SU-DHL-6 (cell line): ENCODE data around the gene RAB39A.

Experiments
- H2AFZ ChIP-seq: fragments of 200-600 bp; sonication (generic); 2 replicates; pipeline ENCODE4 v1.6.1; 2014; ENCODE audit warnings: low read depth, mild to moderate bottlenecking, moderate library complexity, mixed read lengths, antibody characterized with exemption, low read length; ENCODE audit not compliant: severe bottlenecking
- H3F3A ChIP-seq: fragments of 200-600 bp; shearing (Covaris generic); 2 replicates; pipeline ENCODE4 v1.6.0; 2016; ENCODE audit warnings: antibody characterized with exemption, mild to moderate bottlenecking; ENCODE audit not compliant: insufficient read depth
- H3K27ac ChIP-seq: fragments of 200-600 bp; sonication (generic); 2 replicates; pipeline ENCODE4 v1.5.1; 2016; ENCODE audit warnings: low read depth, mild to moderate bottlenecking, low read length, moderate library complexity, mixed read lengths
- H3K27me3 ChIP-seq: fragments of 200-600 bp; sonication (generic), shearing (Covaris generic); 2 replicates; pipeline ENCODE4 v1.6.0; 2014; ENCODE audit warnings: mild to moderate bottlenecking, low read length
- H3K36me3 ChIP-seq: fragments of 200-600 bp; sonication (generic); 2 replicates; pipeline ENCODE4 v1.6.1; 2014; ENCODE audit warnings: mild to moderate bottlenecking, low read length, mixed read lengths
- H3K4me2 ChIP-seq: fragments of 300-600, 200-600 bp; shearing (Covaris generic), sonication (generic); 2 replicates; pipeline ENCODE4 v1.6.0; 2014; ENCODE audit warnings: low read length, low read depth, mild to moderate bottlenecking; ENCODE audit not compliant: poor library complexity, severe bottlenecking
- H3K4me3 ChIP-seq: fragments of 200-600 bp; sonication (generic); 2 replicates; pipeline ENCODE4 v1.5.1; 2014; ENCODE audit warnings: antibody characterized with exemption, low read length, mild to moderate bottlenecking, mixed read lengths; ENCODE audit not compliant: insufficient read depth, poor library complexity, severe bottlenecking
- H3K79me2 ChIP-seq: fragments of 200-600 bp; sonication (generic); 2 replicates; pipeline ENCODE4 v1.6.1; 2014; ENCODE audit warnings: mild to moderate bottlenecking, low read length, moderate library complexity; ENCODE audit not compliant: insufficient read depth
- H3K9ac ChIP-seq: fragments of 200-600 bp; sonication (generic); 2 replicates; pipeline ENCODE4 v1.7.0; 2014; ENCODE audit warnings: mild to moderate bottlenecking, low read length
- H3K9me2 ChIP-seq: fragments of 200-600 bp; sonication (generic); replicated peaks from 2 replicates; pipeline ENCODE4 v1.6.1; 2014; ENCODE audit warnings: low read length; ENCODE audit not compliant: insufficient read depth
- H3K9me3 ChIP-seq: fragments of 200-600 bp; sonication (generic); 2 replicates; pipeline ENCODE4 v1.6.1; 2014; ENCODE audit warnings: low read length, mixed read lengths; ENCODE audit not compliant: insufficient read depth
- H4K20me1 ChIP-seq: fragments of 200-600 bp; sonication (generic); 2 replicates; pipeline ENCODE4 v1.6.1; 2014; ENCODE audit warnings: low read depth, mild to moderate bottlenecking, antibody characterized with exemption, low read length, moderate library complexity, mixed read lengths
- CTCF ChIP-seq: fragments of 200-600 bp; sonication (generic); IDR thresholded peaks from one replicate; pipeline ENCODE4 v1.5.1; 2017; ENCODE audit warnings: antibody characterized with exemption, mild to moderate bottlenecking, low read length, moderate library complexity; ENCODE audit not compliant: insufficient read depth, poor library complexity, severe bottlenecking
- EZH2phosphoT487 ChIP-seq: fragments of 200-600 bp; sonication (generic), shearing (Covaris generic); conservative IDR thresholded peaks from 2 replicates; pipeline ENCODE4 v1.6.1; 2018; ENCODE audit warnings: mild to moderate bottlenecking, antibody characterized with exemption, low read length, moderate library complexity, mixed read lengths

Gene RAB39A

GRCh38 chr11:107962181-107962580, 33.9 kb downstream of the RAB39A start:
- no peaks in the 10 kb centered on the region for H4K20me1 ChIP-seq
- H3K27ac ChIP-seq = no peak overlapping the region
- H3K9ac ChIP-seq = no peak overlapping the region
- H3K4me2 ChIP-seq = no peak overlapping the region
- H3K9me3 ChIP-seq = no peaks in the 10 kb centered on the region
- H3K27me3 ChIP-seq = no peaks in the 10 kb centered on the region
- H3K4me3 ChIP-seq = no peak overlapping the region
- no peaks in the 10 kb centered on the region for H3K36me3 ChIP-seq
- H3F3A ChIP-seq = no peaks in the 10 kb centered on the region
- H2AFZ ChIP-seq = no peak overlapping the region
- H3K9me2 ChIP-seq = no peaks in the 10 kb centered on the region
- TF ChIP-seq CTCF (no peak), EZH2phosphoT487 (no peak)
- no peaks in the 10 kb centered on the region for H3K79me2 ChIP-seq

GRCh38 chr11:107963091-107963490, 34.8 kb downstream of the RAB39A start:
- no peaks in the 10 kb centered on the region for H3K9me3 ChIP-seq
- no peak overlapping the region for H3K4me2 ChIP-seq
- no peaks in the 10 kb centered on the region for H3F3A ChIP-seq
- H3K9ac ChIP-seq = no peak overlapping the region
- no peak for TF ChIP-seq EZH2phosphoT487
- TF ChIP-seq CTCF = no peak
- no peaks in the 10 kb centered on the region for H3K27me3 ChIP-seq
- no peaks in the 10 kb centered on the region for H3K36me3 ChIP-seq
- no peaks in the 10 kb centered on the region for H3K9me2 ChIP-seq
- H3K4me3 ChIP-seq = no peak overlapping the region
- H4K20me1 ChIP-seq = no peaks in the 10 kb centered on the region
- no peak overlapping the region for H3K27ac ChIP-seq
- no peak overlapping the region for H2AFZ ChIP-seq
- H3K79me2 ChIP-seq = no peaks in the 10 kb centered on the region

GRCh38 chr11:107969219-107969618, 41.0 kb downstream of the RAB39A start:
- Histone ChIP-seq H4K20me1 (no peaks in the 10 kb centered on the region), H2AFZ (no peak overlapping the region), H3K27ac (no peak overlapping the region), H3K4me3 (no peak overlapping the region), H3K36me3 (no peaks in the 10 kb centered on the region), H3K9me3 (no peaks in the 10 kb centered on the region), H3F3A (no peaks in the 10 kb centered on the region), H3K9ac (no peak overlapping the region), H3K79me2 (no peaks in the 10 kb centered on the region), H3K27me3 (no peaks in the 10 kb centered on the region), H3K4me2 (no peak overlapping the region), H3K9me2 (no peaks in the 10 kb centered on the region)
- no peak for TF ChIP-seq EZH2phosphoT487
- no peak for TF ChIP-seq CTCF

GRCh38 chr11:107970049-107970448, 41.8 kb downstream of the RAB39A start:
- Histone ChIP-seq H3K9me3 (no peaks in the 10 kb centered on the region), H3K9ac (no peak overlapping the region), H3K79me2 (no peaks in the 10 kb centered on the region), H3K4me2 (no peak overlapping the region), H3K36me3 (no peaks in the 10 kb centered on the region), H3K4me3 (no peak overlapping the region), H2AFZ (no peak overlapping the region), H3K9me2 (no peaks in the 10 kb centered on the region), H3F3A (no peaks in the 10 kb centered on the region), H3K27ac (no peak overlapping the region), H3K27me3 (no peaks in the 10 kb centered on the region), H4K20me1 (no peaks in the 10 kb centered on the region)
- no peak for TF ChIP-seq EZH2phosphoT487
- no peak for TF ChIP-seq CTCF
